Endodermal cell (in vitro differentiated cells): ENCODE data around the gene SMIM35. TPM values are rescaled to one million over a fixed set of nuclear protein-coding genes. Genes with fewer than 3 reads are reported as not detected.

Experiments
- DNase-seq: peaks from one replicate; pipeline ENCODE4 v3.0.0-alpha.2; 2017
- H3K27ac ChIP-seq: 2 replicates; pipeline ENCODE4 v1.5.1; 2013; ENCODE audit warnings: mild to moderate bottlenecking, low read depth, low read length, moderate library complexity
- H3K27me3 ChIP-seq: 2 replicates; pipeline ENCODE4 v1.6.1; 2013; ENCODE audit warnings: mild to moderate bottlenecking, low read length, moderate library complexity; ENCODE audit not compliant: insufficient read depth, control insufficient read depth, poor library complexity, severe bottlenecking
- H3K36me3 ChIP-seq: 2 replicates; pipeline ENCODE4 v1.7.0; 2013; ENCODE audit warnings: mild to moderate bottlenecking, low read length, moderate library complexity; ENCODE audit not compliant: control insufficient read depth, insufficient read depth
- H3K4me1 ChIP-seq: one replicate; pipeline ENCODE4 v1.7.0; 2013; ENCODE audit warnings: low read length; ENCODE audit not compliant: control insufficient read depth, insufficient read depth
- H3K4me3 ChIP-seq: 2 replicates; pipeline ENCODE4 v1.5.1; 2013; ENCODE audit warnings: mild to moderate bottlenecking, low read length, moderate library complexity
- H3K9ac ChIP-seq: 2 replicates; pipeline ENCODE4 v1.6.1; 2013; ENCODE audit warnings: mild to moderate bottlenecking, low read length, moderate library complexity; ENCODE audit not compliant: poor library complexity, severe bottlenecking; ENCODE audit errors: extremely low read depth
- H3K9me3 ChIP-seq: 2 replicates; pipeline ENCODE4 v1.6.1; 2013; ENCODE audit warnings: mild to moderate bottlenecking, low read length, moderate library complexity; ENCODE audit not compliant: control insufficient read depth
- H3K27ac Mint-ChIP-seq: 2 replicates; pipeline ENCODE4 v1.8.0; 2020; ENCODE audit warnings: mixed read lengths
- H3K27me3 Mint-ChIP-seq: 2 replicates; pipeline ENCODE4 v1.8.0; 2021; ENCODE audit warnings: mild to moderate bottlenecking, mixed read lengths; ENCODE audit not compliant: insufficient read depth
- H3K36me3 Mint-ChIP-seq: 2 replicates; pipeline ENCODE4 v1.8.0; 2020; ENCODE audit warnings: low read depth, mixed read lengths
- H3K4me1 Mint-ChIP-seq: 2 replicates; pipeline ENCODE4 v1.8.0; 2020; ENCODE audit warnings: mixed read lengths
- H3K4me3 Mint-ChIP-seq: 2 replicates; pipeline ENCODE4 v1.8.0; 2020; ENCODE audit warnings: mild to moderate bottlenecking, moderate library complexity, mixed read lengths
- H3K9me3 Mint-ChIP-seq: 2 replicates; pipeline ENCODE4 v1.8.0; 2020; ENCODE audit warnings: mild to moderate bottlenecking, mixed read lengths
- CTCF ChIP-seq: fragments of 200-600 bp; sonication (generic); conservative IDR thresholded peaks from 2 replicates; pipeline ENCODE4 v1.5.0; 2021; ENCODE audit warnings: antibody characterized with exemption, mild to moderate bottlenecking
- WGBS, 2 experiments: methylation state at CpG; one replicate each; pipeline versions ENCODE4 v1.1.5 to v1.1.7; 2013; ENCODE audit warnings: missing lambda C conversion rate in 2 of 2, mixed read lengths in 1 of 2; ENCODE audit not compliant: insufficient coverage in 1 of 2, insufficient read length in 1 of 2; 5-methylcytosine and 5-hydroxymethylcytosine counted together
- total RNA-seq, 2 donors: library from RNA; stranded (reverse); fragmentation: NEBNext Ultra II Directional in 1 of 2; extraction: Animal tissue kit (Norgen Biotek cat#: 25700) in 1 of 2; gene quantifications; 2 replicates in 1 of 2; 3 replicates in 1 of 2; pipeline ENCODE4 v1.2.1, GENCODE V29; 2021

The SMIM35 gene
- total RNA-seq, 2 donors from 2014 or later, result not detected

- no peaks in the 10 kb centered on the region for H3K9me3 ChIP-seq
- Mint-ChIP-seq H3K36me3 (no peaks in the 10 kb centered on the region), H3K4me3 (no peak overlapping the region), H3K4me1 (no peaks in the 10 kb centered on the region), H3K9me3 (no peaks in the 10 kb centered on the region), H3K27me3 (peaks cover 17% of the 10 kb centered on the region), H3K27ac (no peak overlapping the region)
- no peak for TF ChIP-seq CTCF
- no peak overlapping the region for H3K9ac ChIP-seq
- H3K4me3 ChIP-seq, result no peak overlapping the region
- no peak for DNase-seq
- no peaks in the 10 kb centered on the region for H3K36me3 ChIP-seq
- H3K27me3 ChIP-seq, result no peaks in the 10 kb centered on the region
- H3K27ac ChIP-seq, result no peak overlapping the region
- H3K4me1 ChIP-seq, result no peaks in the 10 kb centered on the region
- 87 to 89% methylated on average over 5 to 7 of the region's 7 CpGs for WGBS, 2 experiments
Measured at GRCh38 chr11:118012083-118012669, 74.6 kb downstream of the SMIM35 start.

DNA sequence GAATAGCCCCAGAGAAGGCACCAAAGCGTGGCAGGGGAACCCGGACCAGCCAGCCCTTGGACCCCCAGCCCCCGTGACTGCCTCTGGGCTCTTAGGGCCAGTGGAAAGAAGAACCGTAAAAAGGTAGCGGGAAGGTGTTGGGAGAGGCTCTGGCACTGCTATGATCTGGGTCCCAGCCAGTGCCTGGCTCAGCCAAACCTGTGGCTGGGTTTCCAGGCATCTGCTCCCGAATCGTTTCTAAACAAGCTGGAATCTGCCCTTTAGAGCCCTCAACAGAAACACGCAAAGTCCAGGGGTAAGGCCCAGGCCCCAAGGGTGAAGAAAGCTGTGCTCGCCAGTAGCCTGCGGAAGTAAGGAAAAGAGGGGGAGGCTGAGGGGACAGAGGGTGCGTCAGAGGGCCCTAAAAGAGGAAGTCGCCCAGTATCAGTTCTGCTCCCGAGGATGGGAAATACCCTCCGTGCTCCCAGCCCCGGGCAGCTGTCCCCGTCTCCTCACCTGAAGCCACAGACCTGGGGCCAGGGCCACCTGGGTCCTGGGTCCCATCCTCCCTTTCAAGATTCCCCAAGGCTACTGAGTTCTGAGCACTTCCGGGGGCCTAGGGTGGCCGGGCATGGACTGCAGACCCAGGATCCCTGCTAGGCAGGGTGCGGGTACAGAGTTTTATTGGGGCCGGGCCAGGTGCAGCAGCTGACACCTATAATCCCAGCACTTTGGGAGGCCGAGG lies 75.9 kb downstream of the SMIM35 start:
- no peak overlapping the region for H3K9ac ChIP-seq
- H3K4me3 Mint-ChIP-seq, result no peak overlapping the region
- H3K4me1 ChIP-seq, result no peaks in the 10 kb centered on the region
- H3K27ac Mint-ChIP-seq, result no peak overlapping the region
- no peak for DNase-seq
- H3K27me3 ChIP-seq, result no peaks in the 10 kb centered on the region
- 88 to 93% methylated on average over 15 to 21 of the region's 21 CpGs for WGBS, 2 experiments
- H3K27ac ChIP-seq, result no peak overlapping the region
- no peak for TF ChIP-seq CTCF
- no peaks in the 10 kb centered on the region for H3K4me1 Mint-ChIP-seq
- H3K4me3 ChIP-seq, result no peak overlapping the region
- peaks cover 14% of the 10 kb centered on the region for H3K27me3 Mint-ChIP-seq
- no peaks in the 10 kb centered on the region for H3K36me3 Mint-ChIP-seq
- H3K9me3 Mint-ChIP-seq, result no peaks in the 10 kb centered on the region
- no peaks in the 10 kb centered on the region for H3K9me3 ChIP-seq
- H3K36me3 ChIP-seq, result no peaks in the 10 kb centered on the region

GRCh38 chr11:118009864-118010737 lies 76.7 kb downstream of the SMIM35 start:
- Histone ChIP-seq H3K27me3 (no peaks in the 10 kb centered on the region), H3K9ac (no peak overlapping the region), H3K36me3 (no peaks in the 10 kb centered on the region), H3K27ac (no peak overlapping the region), H3K4me1 (no peaks in the 10 kb centered on the region), H3K9me3 (no peaks in the 10 kb centered on the region), H3K4me3 (no peak overlapping the region)
- no peak for DNase-seq
- no peaks in the 10 kb centered on the region for H3K4me1 Mint-ChIP-seq
- H3K9me3 Mint-ChIP-seq, result no peaks in the 10 kb centered on the region
- H3K4me3 Mint-ChIP-seq, result no peak overlapping the region
- no peak overlapping the region for H3K27ac Mint-ChIP-seq
- 93% methylated on average over 7 to 9 of the region's 9 CpGs for WGBS, 2 experiments
- no peaks in the 10 kb centered on the region for H3K36me3 Mint-ChIP-seq
- TF ChIP-seq CTCF, result no peak
- H3K27me3 Mint-ChIP-seq, result peaks cover 19% of the 10 kb centered on the region
